ENCODE measurements around the gene CFAP57.
A peak's percentile ranks its signal among the peaks of the same experiment; 100 is the strongest.
"Not testable (repeated sequence)": the region's sequence is repeated elsewhere in the genome, so short reads cannot be mapped to it uniquely, and the experiment has no call there.

Gene CFAP57

DNA sequence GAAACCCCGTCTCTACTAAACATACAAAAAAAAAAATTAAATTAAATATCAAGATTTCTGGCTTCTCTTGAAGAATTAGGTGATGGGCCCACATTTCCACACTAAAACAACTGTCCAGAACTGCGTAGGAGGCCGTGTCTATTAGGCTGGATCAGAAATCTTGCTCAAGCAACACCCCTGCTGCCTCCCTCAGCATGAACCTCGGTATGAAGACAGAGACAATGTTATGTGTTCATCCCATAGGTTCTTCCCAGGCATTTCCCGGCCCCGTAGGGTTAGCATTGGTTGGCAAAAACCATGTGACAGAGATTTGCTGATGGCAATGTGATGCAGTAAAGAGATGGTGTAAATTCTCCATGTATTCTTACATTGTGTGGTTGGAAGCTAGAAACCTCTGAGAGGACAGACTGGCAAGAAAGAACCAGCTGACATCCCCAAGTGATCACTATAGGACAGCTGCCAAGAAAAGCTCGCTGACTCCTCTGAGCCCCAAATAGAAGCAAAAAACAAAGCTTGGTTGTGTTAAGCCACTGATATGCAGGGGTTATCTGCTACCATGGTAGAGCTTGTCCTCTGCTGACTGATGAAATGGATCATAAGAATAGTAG, 34.6 kb upstream of the CFAP57 start:
- H3K27ac ChIP-seq = no peak overlapping the region
- no peak for TF ChIP-seq ZFX (IDR thresholded peaks at IDR 0.05)
- TF ChIP-seq, protein P1, sequence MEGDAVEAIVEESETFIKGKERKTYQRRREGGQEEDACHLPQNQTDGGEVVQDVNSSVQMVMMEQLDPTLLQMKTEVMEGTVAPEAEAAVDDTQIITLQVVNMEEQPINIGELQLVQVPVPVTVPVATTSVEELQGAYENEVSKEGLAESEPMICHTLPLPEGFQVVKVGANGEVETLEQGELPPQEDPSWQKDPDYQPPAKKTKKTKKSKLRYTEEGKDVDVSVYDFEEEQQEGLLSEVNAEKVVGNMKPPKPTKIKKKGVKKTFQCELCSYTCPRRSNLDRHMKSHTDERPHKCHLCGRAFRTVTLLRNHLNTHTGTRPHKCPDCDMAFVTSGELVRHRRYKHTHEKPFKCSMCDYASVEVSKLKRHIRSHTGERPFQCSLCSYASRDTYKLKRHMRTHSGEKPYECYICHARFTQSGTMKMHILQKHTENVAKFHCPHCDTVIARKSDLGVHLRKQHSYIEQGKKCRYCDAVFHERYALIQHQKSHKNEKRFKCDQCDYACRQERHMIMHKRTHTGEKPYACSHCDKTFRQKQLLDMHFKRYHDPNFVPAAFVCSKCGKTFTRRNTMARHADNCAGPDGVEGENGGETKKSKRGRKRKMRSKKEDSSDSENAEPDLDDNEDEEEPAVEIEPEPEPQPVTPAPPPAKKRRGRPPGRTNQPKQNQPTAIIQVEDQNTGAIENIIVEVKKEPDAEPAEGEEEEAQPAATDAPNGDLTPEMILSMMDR (conservative IDR thresholded peaks at IDR 0.05) = no peak

DNA sequence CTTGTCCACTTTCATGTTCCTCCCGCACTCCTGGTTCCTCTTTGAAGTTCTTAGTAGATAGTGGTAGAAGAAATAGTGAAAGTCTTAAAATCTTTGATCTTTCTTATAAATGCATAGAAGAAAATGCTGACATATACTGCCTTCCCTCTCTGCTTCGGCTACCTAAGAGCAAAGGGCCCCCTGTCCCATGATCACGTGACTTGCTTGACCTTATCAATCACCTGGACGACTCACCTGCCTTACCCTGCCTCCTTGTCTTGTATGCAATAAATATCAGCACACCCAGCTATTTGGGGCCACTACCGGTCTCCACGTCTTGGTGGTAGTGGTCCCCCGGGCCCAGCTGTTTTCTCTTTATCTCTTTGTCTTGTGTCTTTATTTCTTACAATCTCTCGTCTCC, 32.8 kb upstream of the CFAP57 start:
- H3K27ac ChIP-seq = not testable (repeated sequence)

- no peak for TF ChIP-seq ZFX (IDR thresholded peaks at IDR 0.05)
- TF ChIP-seq, protein P1 (conservative IDR thresholded peaks at IDR 0.05) = no peak
- no peak overlapping the region for H3K27ac ChIP-seq
Observed at GRCh38 chr1:43140010-43140409, 32.1 kb upstream of the CFAP57 start.

DNA sequence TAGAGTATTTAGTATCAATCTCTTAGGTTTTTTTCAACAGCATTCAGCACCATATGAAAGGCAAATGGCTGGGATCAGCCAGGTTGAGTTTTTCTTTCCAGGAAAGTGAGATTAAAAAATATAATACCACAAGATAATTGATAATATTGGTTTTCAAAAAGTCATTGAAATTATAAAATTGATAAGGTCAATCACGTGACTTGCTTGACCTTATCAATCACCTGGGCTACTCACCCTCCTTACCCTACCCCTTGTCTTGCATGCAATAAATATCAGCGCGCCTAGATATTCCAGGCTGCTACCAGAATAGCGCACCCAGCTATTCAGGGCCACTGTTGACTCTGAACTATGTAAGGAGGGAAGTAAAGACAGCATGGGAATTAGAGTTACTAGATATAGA, 31.5 kb upstream of the CFAP57 start:
- no peak for TF ChIP-seq ZFX (IDR thresholded peaks at IDR 0.05)
- TF ChIP-seq, protein P1 (conservative IDR thresholded peaks at IDR 0.05) = no peak
- H3K27ac ChIP-seq = no peak overlapping the region

DNA sequence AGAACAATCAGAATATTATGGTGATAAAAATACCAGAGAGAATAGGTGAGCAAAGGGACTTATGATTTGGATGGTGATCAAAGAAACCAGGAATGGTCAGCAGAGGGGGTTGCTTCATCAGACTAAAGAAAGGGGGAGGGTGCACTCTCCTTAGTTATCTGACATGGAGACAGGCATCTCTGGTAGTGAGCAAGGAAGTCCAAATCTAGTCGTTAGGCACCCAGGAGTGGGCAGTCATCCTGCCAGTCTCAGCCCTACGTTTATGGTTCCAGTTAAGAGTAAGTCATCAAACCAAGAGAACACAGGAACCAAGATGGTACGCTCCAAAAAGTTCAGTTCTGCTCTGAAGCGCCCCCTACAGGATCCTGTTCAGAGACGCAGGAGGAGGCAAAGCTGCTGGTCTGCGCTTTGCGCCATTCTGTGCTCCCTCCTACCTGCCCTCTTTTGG, 28.7 kb upstream of the CFAP57 start:
- TF ChIP-seq, protein P1 (conservative IDR thresholded peaks at IDR 0.05) = peak; percentile 65
- no peak for TF ChIP-seq ZFX (IDR thresholded peaks at IDR 0.05)
- H3K27ac ChIP-seq = no peak overlapping the region; the same call in 1 of the 2 replicates

DNA sequence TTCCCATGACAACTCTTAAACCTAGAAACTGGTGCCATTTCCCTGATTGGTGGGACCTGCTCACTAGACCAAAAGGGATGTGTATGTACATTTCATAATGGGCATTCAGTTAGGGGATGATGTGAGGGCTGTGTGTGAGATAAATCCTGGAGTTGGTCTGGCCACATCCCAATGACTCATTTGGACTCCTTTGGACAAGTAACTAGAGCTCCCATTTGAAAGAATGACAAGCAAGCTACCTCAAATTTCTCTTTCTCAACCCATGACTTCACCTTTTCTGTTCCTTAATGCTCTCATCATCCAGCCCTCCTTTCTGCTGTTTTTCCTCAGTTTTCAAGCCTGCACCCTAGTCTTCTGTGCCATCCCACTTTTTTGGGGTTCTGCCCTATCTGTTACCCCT, 27.9 kb upstream of the CFAP57 start:
- TF ChIP-seq ZFX (IDR thresholded peaks at IDR 0.05) = no peak
- TF ChIP-seq, protein P1 (conservative IDR thresholded peaks at IDR 0.05) = no peak
- H3K27ac ChIP-seq = no peak overlapping the region; the same call in 1 of the 2 replicates

GRCh38 chr1:43147625-43148327, 24.4 kb upstream of the CFAP57 start:
- TF ChIP-seq, protein P1 (conservative IDR thresholded peaks at IDR 0.05) = no peak
- TF ChIP-seq ZFX (IDR thresholded peaks at IDR 0.05) = no peak
- no peak overlapping the region for H3K27ac ChIP-seq

Measured in C4-2B (cell line).